LNCAP (cell line): ENCODE data around the gene PKD1.

Source experiments
- TF ChIP-seq, protein P1 (sequence below): fragments of 450-650 bp; IDR thresholded peaks from 2 replicates; pipeline ENCODE4 v1.5.1; 2017; ENCODE audit warnings: mild to moderate bottlenecking

PKD1 gene

DNA sequence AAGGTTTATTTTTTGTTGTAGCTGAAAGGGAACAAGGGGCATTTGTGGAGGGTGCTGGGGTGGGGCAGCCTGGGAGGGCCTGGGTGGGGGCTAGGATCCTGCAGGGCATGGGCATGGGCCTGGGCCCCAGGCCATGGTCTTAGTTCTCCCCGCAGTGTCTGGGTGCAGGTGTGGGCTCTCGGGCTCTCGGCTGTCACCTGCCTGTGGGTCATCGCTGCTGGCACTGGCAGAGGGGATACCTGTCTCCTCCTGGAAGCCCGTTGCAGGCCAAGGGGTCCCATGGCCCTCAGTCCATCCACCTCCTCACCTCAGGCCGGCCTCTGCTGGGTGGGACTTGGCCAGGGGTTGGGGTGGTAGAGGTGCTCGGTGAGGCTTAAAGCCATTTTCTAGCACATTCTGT, 57.6 kb downstream of the PKD1 start:
- TF ChIP-seq, protein P1, sequence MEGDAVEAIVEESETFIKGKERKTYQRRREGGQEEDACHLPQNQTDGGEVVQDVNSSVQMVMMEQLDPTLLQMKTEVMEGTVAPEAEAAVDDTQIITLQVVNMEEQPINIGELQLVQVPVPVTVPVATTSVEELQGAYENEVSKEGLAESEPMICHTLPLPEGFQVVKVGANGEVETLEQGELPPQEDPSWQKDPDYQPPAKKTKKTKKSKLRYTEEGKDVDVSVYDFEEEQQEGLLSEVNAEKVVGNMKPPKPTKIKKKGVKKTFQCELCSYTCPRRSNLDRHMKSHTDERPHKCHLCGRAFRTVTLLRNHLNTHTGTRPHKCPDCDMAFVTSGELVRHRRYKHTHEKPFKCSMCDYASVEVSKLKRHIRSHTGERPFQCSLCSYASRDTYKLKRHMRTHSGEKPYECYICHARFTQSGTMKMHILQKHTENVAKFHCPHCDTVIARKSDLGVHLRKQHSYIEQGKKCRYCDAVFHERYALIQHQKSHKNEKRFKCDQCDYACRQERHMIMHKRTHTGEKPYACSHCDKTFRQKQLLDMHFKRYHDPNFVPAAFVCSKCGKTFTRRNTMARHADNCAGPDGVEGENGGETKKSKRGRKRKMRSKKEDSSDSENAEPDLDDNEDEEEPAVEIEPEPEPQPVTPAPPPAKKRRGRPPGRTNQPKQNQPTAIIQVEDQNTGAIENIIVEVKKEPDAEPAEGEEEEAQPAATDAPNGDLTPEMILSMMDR, result no peak

DNA sequence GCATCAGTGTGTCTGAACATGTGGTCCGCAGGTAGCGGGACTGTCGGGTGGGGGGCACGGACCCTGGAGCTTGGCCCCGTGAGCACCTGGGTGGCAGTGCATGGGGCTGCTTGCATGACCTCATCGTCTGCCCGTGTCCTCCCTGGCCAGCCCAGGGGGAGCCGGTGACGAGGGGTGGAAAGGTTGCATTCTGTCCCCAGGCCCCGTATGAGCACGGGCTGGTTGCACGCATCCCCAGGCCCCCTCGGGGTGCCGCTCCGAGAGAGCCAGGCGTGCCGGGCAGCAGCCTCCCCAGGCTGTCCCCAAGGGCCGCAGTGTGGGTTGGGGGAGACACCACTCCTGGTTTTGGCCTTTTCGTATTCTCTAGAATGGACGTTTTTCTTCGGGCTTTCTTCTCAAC, 58.0 kb downstream of the PKD1 start:
- TF ChIP-seq, protein P1, result no peak

DNA sequence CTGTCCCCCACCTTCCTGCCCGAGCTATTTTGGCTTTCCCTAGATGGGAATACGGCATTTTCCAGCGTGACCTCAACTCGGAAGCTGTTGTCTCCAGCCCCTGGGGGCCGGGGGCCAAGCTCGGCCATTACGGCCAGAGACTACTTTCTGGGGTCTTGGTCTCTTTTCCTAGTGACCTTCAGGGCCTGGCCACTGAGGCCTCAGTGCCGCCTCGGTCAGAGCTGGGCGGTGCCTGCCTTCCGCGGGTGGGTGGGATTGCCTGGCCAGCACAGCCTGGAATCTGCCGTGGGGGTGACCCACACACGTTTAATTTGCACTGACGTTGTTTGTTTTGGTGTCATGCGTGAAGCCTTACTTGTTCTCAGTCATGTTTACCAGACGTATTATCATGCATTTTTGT, 58.7 kb downstream of the PKD1 start:
- TF ChIP-seq, protein P1, result no peak

DNA sequence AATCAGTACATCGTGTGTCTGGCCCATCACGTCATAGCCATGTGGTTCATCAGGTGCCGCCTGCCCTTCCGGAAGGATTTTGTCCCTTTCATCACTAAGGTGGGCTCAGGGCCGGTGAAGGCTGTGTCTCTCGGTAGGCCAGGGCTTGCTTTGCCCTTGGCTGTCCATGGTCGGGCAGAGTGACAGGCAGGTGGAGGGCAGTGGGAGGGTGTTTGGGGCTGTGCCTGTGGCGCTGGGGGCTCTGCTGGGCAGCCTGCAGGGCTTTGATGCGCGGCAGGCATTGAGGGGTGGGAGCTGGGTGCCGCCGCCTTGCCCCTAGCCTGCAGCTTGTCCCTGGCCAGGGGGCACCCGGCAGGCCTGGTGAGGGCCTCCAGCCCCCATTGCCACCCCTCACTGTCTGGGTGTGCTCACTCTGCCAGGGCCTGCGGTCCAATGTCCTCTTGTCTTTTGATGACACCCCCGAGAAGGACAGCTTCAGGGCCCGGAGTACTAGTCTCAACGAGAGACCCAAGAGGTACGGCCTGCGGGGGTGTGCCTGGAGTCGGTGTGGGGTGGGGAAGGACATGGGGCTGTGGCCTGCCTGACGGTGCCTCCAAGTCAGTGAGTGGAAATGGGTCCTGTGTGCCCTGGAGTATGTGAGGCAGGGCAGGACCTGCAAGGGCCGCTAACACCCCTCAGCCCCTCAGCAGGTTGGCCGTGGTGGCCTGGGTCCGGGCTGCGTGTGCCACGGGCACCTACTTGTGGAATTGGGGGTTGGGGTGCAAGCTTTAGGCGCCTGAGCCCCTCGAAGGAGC, 59.4 kb downstream of the PKD1 start:
- TF ChIP-seq, protein P1, result no peak

DNA sequence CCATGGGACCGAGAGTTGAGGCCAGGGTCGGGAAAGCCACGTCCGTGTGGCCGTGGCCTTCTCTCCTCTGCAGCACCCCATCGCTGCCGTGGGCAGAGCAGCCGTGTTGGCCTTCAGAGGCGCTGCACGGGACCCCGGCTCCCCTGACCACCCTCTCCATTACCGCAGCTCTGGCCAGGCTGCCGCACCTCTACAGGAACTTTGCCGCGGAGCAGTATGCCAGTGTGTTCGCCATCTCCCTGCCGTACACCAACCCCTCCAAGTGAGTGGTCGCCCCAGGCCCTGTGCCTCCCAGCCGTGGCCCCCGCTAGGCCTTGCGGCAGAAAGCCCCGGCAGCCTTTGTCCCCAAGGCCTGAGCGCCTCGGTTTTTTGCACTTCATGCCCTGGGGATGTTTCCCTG, 60.1 kb downstream of the PKD1 start:
- TF ChIP-seq, protein P1, result no peak

DNA sequence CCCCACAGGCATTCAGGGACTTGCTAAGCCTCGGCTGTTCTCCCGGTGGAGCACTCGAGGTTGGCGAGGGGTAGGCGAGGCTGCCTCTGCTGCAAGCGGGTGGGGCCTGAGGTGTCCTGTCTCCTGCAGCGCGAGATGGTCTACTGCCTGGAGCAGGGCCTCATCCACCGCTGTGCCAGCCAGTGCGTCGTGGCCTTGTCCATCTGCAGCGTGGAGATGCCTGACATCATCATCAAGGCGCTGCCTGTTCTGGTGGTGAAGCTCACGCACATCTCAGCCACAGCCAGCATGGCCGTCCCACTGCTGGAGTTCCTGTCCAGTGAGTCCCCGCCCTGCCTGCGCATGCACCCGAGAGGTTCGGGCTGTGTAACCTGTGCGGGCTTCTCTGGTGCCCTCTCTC, 61.6 kb downstream of the PKD1 start:
- TF ChIP-seq, protein P1, result no peak

DNA sequence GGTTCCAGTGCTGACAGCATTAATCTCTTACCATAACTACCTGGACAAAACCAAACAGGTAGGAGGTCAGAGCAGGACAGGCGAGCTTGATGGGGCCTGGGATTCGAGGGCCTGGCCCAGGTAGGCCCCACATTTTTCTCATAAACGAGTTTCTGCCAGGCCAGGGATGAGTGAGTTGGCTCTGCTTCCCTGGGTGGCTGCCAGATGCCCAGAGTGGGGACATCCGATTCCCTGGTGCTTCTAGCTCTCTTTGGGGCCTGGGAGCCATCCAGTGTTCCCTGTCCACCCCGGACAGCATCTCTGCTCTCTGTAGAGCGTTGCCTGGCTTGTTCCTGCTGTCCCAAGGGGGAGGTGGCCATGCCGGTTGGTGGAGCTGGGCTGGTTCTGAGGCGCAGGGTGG, 62.8 kb downstream of the PKD1 start:
- TF ChIP-seq, protein P1, result no peak
